GM18499 (cell line): ENCODE measurements around the gene ASB11.

ENCODE experiments used
- ATAC-seq: cut with Tn5 transposase; IDR thresholded peaks from one replicate; pipeline ENCODE4 v1.9.1; 2021; ENCODE audit warnings: moderate number of reproducible peaks; ENCODE audit not compliant: insufficient read depth, unreplicated experiment

Gene ASB11, protein sequence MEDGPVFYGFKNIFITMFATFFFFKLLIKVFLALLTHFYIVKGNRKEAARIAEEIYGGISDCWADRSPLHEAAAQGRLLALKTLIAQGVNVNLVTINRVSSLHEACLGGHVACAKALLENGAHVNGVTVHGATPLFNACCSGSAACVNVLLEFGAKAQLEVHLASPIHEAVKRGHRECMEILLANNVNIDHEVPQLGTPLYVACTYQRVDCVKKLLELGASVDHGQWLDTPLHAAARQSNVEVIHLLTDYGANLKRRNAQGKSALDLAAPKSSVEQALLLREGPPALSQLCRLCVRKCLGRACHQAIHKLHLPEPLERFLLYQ

GRCh38 chrX:15315509-15315908 is at the start of gene ASB11:
ASB11 (minus strand) TSS chrX:15315640; CDS start chrX:15315605, 35 bp downstream.
- no peak for ATAC-seq

GRCh38 chrX:15359701-15360100 is 44.3 kb upstream of the ASB11 start:
- no peak for ATAC-seq

DNA sequence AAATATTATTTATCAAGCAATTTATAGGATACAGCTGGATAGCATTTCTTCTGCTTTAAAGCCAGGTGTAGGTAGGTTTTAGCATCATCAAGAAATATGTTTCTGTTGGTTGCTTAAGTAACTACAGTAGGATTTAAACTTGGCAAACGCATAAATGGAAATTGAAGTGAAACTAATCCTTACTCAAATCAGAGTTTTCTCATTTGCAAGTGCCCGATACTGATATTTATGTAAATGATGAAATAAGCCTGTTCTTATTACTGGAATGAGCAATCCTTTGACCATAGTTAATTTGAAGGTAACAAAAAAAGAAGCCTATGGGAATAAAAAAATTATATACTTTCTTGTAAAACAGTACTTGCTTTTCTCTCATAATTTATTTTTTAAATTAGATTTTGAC is 43.1 kb upstream of the ASB11 start:
- no peak for ATAC-seq

DNA sequence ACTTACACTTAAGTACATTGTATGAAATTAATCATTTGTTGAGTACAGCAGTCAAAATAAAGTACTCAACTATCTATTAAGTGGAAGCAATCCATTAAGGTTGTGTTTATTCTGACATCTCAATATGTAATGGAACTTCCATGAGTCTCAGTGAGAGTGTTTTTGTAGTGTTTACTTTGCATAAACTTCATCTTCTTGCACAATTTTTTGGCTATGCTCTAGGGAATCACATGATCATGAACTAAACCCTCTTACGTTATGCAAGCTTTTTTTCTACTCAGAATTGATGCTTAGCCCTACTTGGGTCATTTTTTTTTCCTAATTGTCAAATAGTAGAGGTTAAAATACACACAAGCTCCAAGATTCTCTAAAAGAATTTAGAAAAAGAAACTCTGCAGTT is 41.0 kb upstream of the ASB11 start:
- no peak for ATAC-seq

DNA sequence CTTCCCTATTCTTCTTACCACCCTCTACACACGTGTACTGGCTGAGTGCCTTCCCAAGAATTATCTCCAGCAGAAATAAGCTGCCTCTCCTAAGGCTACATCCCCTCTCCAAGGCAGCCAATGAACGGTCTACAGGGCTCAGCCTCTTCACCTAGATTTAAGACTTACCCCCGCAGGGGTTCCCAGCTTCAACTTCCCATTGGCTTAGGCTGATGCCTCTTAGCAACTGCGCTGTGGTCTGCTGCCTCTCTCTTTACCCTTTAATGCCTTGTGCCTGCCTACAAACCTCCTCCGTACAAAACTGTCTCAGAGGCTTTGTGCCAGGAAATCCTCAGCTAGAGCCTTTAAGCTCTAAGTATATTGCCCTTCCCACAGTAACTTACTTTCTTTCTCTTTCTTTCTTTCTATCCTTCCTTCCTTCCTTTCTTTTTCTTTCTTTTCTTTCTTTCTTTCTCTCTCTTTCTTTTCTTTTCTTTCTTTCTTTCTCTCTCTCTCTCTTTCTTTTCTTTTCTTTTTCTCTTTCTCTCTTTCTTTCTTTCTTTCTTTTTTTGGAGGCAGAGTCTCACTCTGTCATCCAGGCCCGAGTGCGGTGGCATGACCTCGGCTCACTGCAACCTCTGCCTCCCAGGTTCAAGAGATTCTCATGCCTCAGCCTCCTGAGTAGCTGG is 35.0 kb upstream of the ASB11 start:
- no peak for ATAC-seq

DNA sequence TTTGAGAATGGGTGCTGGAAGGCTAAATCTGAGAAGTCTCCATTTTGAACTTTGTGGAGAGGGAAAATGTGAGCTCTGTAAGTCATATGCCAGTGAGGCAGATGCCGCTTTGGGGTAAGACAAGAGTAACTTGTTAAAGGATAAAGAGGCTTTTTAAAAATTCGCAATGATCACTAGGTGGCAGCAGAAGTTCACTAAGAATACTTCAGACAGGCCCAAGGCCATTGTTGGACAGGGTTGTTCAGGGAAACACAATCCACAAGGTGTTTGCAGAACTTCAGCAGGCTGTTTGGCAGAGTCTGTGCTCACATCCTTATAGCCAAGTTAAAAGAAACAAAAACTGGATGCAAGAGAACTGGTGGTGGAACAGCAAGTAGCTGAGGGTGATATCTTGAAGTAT is 33.6 kb upstream of the ASB11 start:
- ATAC-seq = no peak

GRCh38 chrX:15345976-15346375 is 30.5 kb upstream of the ASB11 start:
- ATAC-seq = no peak

DNA sequence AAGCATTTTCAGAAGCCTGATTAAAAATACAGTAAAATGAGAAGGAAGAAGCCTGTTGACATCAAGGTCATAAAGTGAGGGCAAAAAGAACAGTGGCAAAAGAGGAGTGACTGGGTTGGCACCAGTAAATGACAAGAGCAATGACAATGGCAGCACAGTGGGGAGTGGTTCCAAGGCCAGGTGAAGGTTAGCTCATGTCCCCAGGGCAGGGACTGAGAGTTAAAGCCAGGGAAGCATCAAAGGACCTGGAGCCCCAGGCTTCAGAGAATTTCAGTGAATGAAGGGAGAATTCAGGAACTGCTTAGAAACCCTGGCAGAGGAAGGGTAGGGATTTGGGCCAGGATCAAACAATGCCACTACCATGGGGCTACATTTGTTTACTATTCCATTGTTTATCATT is 28.7 kb upstream of the ASB11 start:
- ATAC-seq = no peak

DNA sequence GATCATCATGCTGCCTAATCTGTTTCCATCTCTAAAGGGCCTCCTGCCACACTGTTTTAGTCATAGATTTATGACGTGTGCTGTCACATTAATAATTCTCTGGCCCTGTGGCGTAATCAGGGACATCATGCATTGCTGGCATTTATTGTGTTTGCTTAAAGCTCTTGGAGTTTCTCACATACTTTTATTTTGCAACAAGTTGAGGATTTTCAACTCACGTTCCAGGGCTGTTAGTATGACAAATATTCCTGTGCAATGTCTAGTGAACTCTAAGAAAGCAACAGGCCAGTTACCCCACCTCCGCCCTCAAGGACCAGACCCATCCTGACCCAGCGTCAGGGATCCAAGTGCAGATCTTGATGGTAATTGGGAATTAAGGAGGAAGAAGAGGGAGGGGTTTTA is 27.6 kb upstream of the ASB11 start:
- no peak for ATAC-seq

DNA sequence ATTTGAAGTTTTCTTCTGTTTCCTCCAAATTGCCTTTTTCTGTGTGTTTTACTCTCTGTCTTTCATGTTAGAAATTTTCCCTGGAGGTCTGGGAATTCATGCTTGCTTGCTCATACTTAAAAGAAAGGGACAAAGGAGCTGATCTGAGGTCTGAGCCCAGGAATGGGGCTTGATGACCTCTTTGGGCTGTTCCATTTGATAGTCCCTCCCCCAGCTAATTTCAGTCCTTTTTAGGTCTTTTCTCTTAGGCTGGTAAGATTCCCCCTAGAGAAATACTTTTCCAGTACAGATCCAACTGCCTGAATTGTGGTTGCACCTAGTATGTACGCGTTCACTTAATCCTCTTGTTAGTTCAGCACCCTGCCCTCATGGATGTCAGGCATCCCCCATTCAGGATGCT is 25.4 kb upstream of the ASB11 start:
- no peak for ATAC-seq

DNA sequence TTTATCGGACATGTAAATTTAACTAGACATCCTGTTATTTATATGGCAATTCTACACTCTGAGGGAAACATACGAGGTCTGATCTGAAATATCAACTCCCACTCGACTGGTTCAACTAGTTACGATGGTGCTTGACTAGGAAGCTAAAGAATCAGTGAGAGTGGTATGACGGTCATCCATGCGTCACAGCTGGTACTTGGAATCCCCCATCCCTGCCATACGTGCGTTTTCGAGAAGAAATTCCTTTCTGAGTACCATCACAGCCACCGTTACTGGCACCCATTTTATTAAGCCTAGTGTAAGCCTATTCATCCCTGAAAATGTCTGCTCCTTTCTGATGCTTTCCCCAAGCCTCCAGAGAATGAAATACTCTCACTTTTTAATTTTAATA is 20.6 kb upstream of the ASB11 start:
- ATAC-seq = no peak

- peak; percentile 98 for ATAC-seq
These were observed 19.9 kb upstream of the ASB11 start, which contains the start of gene PIGA for GRCh38 chrX:15335135-15336022. PIGA (minus strand) TSS chrX:15335523; CDS start chrX:15331930, 3,593 bp downstream.

- ATAC-seq = no peak
These were observed 19.1 kb upstream of the ASB11 start for GRCh38 chrX:15334561-15334960.

DNA sequence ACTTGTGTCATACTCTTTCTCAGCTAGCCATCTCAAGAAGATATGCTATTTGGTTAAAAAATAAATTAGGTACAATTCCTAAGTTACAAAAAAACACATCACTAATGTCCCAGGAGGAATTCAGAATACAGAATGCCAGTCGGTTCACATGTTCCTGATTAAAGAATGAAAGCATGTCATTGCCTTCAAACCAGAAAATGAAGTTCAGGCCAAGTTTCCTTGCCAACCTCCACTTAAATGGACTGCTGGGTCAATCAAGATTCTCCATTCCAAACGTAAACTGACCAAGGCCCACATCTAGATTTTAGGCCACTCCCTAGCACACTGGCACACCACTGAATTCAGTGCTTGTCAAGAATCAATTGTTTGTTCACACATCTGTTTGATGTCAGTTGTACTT is 13.4 kb upstream of the ASB11 start:
- ATAC-seq = no peak

- ATAC-seq = no peak
These were observed 12.7 kb upstream of the ASB11 start for GRCh38 chrX:15328131-15328530.

DNA sequence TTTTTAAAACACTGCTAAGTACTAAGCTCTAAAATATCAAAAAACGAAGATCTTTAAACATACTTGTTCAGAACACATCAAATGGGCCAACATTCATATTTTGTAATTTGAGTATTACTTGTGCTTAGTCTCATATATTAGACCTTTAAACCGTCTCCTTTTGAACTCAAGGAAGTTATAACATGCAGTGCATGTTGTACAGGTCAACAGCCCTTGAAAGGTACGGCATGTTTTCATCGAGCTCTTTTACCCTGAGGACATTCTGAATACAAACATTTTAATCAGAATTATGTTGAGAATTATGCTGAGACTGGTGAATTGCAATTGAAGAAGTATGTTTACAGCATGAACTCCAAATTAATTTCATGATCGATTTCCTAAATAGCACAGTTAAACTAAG is 7.0 kb upstream of the ASB11 start:
- no peak for ATAC-seq

DNA sequence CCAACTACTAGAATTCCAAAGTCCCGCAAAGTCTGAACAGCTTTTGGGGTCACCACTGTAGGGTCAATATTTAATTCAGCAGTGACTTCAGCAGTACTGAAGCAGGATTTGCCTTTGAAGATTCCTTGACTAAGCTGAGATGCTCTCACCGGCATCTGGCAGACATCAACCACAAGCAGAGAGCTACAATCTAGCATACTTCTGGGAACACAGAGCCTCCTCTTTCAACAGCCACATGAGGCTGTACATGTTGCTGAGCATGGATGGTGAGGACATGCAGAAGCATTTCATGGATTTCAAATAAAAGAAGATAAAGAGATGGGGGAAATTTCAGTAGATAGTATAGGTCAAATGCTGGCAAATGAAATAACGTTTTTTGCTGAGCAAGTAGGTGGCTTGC is 6.6 kb upstream of the ASB11 start:
- ATAC-seq = no peak

DNA sequence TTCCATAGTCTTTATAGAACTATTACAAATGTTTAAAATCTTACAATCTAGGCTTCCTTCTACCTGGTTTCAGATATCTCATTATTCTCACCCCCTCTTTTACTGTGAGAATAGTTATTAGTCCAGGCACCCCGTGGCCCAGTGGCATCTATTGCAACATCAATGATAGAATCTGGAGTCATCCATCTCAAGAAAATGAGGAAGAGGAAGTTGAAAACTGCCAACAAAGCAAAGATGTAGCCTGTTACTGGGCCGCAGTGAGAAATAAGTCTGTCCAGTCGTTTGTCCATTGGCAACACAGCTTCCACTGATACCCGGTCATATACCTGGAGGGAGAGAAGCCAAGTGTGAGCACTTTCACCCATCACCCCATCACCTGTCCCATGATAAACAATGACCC is 6.0 kb upstream of the ASB11 start:
- ATAC-seq = no peak

GRCh38 chrX:15320297-15320696 is 4.9 kb upstream of the ASB11 start:
- ATAC-seq = no peak

GRCh38 chrX:15319075-15319474 is 3.6 kb upstream of the ASB11 start:
- no peak for ATAC-seq

GRCh38 chrX:15314472-15314871 is 968 bp downstream of the ASB11 start:
- no peak for ATAC-seq
